Measurements from ENCODE around the gene ITPKB. TPM values are rescaled to one million over a fixed set of nuclear protein-coding genes. Genes with fewer than 3 reads are reported as not detected.

Gene ITPKB
- total and polyA plus RNA-seq, 2 of the 13 experiments (the other 11 are each of a cell fraction or from before 2014, with no cell fraction given): not detected

GRCh38 chr1:226672339-226672762 is 66.7 kb downstream of the ITPKB start (continued):
- TF ChIP-seq SNAPC4 (CRISPR knock-in tag; IDR thresholded peaks at IDR 0.05): no peak
- TF ChIP-seq BHLHE40 (IDR thresholded peaks at IDR 0.05; ENCODE audit: low read length): no peak
- TF ChIP-seq MTERF4 (CRISPR knock-in tag; IDR thresholded peaks at IDR 0.05): no peak
- TF ChIP-seq HCFC1 (IDR thresholded peaks at IDR 0.05; ENCODE audit: low read depth, low read length): no peak
- no peak for TF ChIP-seq JUNB (CRISPR knock-in tag; IDR thresholded peaks at IDR 0.05; ENCODE audit: borderline replicate concordance)
- no peak for TF ChIP-seq NFYC (CRISPR knock-in tag; IDR thresholded peaks at IDR 0.05)
- TF ChIP-seq ZNF350 (CRISPR knock-in tag; IDR thresholded peaks at IDR 0.05; ENCODE audit: borderline replicate concordance, low read depth): no peak
- TF ChIP-seq MXD3 (CRISPR knock-in tag; IDR thresholded peaks at IDR 0.05): no peak
- no peak for TF ChIP-seq SRSF9 (IDR thresholded peaks at IDR 0.05; ENCODE audit: borderline replicate concordance, insufficient read depth, low read depth, low read length, poor library complexity, severe bottlenecking)
